NCI-H1048 (cell line): ENCODE results near the gene PLAU.
"Not testable (repeated sequence)": the region's sequence is repeated elsewhere in the genome, so short reads cannot be mapped to it uniquely, and the experiment has no call there.

Experiments used
- DNase-seq: peaks from one replicate; lab custom pipeline; 2025; lab: John Stamatoyannopoulos, UW

The PLAU gene

GRCh38 chr10:73950155-73950948 is 39.4 kb downstream of the PLAU start:
- no peak for DNase-seq

GRCh38 chr10:73953665-73954064 is 42.7 kb downstream of the PLAU start:
- no peak for DNase-seq

- DNase-seq = no peak
Measured at GRCh38 chr10:73954737-73955136, 43.8 kb downstream of the PLAU start.

- DNase-seq = no peak
Measured at GRCh38 chr10:73955719-73956118, 44.8 kb downstream of the PLAU start.

- DNase-seq = no peak
Measured at GRCh38 chr10:73956476-73957359, 45.8 kb downstream of the PLAU start.

GRCh38 chr10:73959484-73960243 is 48.7 kb downstream of the PLAU start:
- no peak for DNase-seq

GRCh38 chr10:73962386-73962785 is 51.5 kb downstream of the PLAU start:
- DNase-seq = no peak

- not testable (repeated sequence) for DNase-seq
Measured at GRCh38 chr10:73963533-73963932, 52.6 kb downstream of the PLAU start.

- DNase-seq = no peak
Measured at GRCh38 chr10:73964743-73965142, 53.8 kb downstream of the PLAU start.

- not testable (repeated sequence) for DNase-seq
Measured at GRCh38 chr10:73965267-73965889, 54.4 kb downstream of the PLAU start.

- peak; percentile 28 for DNase-seq
Measured at GRCh38 chr10:73965890-73966768, 55.2 kb downstream of the PLAU start.

GRCh38 chr10:73967022-73967429 is 56.1 kb downstream of the PLAU start:
- DNase-seq = no peak
